Measurements from ENCODE around the gene CEP63. TPM values are rescaled to one million over a fixed set of nuclear protein-coding genes. Genes with fewer than 3 reads are reported as not detected.

Gene CEP63
- polyA plus RNA-seq, 3 donors: 11.1 to 18.8 (median 17.2) TPM

GRCh38 chr3:134617608-134618477 lies 132.0 kb downstream of the CEP63 start:
- Histone ChIP-seq H3K36me3 (replicated peaks in 1 of 2; ENCODE audit: control insufficient read depth in 1 of 2, insufficient read depth in 2 of 2, low read length in 2 of 2) (no peaks in the 10 kb centered on the region), H3K4me3 (replicated peaks in 1 of 3; ENCODE audit: low read depth in 2 of 3, low read length in 3 of 3) (no peak overlapping the region), H3K27me3 (ENCODE audit: control insufficient read depth in 2 of 2, insufficient read depth in 2 of 2, low read length in 2 of 2) (no peaks in the 10 kb centered on the region), H3K4me1 (ENCODE audit: control insufficient read depth in 1 of 2, insufficient read depth in 2 of 2, low read length in 2 of 2) (no peaks in the 10 kb centered on the region), H3K4me2 (replicated peaks; ENCODE audit: extremely low read depth, low read length, poor library complexity, severe bottlenecking) (no peak overlapping the region), H3K9ac (ENCODE audit: insufficient read depth, low read length, poor library complexity, severe bottlenecking) (no peak overlapping the region), H3K27ac (ENCODE audit: low read depth in 1 of 2, low read length in 2 of 2) (no peak overlapping the region), H3K9me3 (replicated peaks in 1 of 2; ENCODE audit: control insufficient read depth in 1 of 2, insufficient read depth in 1 of 2, low read length in 2 of 2) (no peaks in the 10 kb centered on the region), H4K20me1 (ENCODE audit: insufficient read depth, low read length) (no peaks in the 10 kb centered on the region), H2AFZ (ENCODE audit: insufficient read depth, low read depth, low read length, poor library complexity, severe bottlenecking) (no peak overlapping the region), H3K79me2 (ENCODE audit: insufficient read depth, low read length) (no peaks in the 10 kb centered on the region)
- no peak for DNase-seq
- Mint-ChIP-seq H3K4me1 (peaks cover 9% of the 10 kb centered on the region), H3K36me3 (no peaks in the 10 kb centered on the region), H3K27me3 (ENCODE audit: low read depth in 3 of 3) (no peaks in the 10 kb centered on the region), H3K27ac (peak overlapping the region in 1 of 7 donors; percentile 68), H3K4me3 (no peak overlapping the region), H3K9me3 (no peaks in the 10 kb centered on the region)
- no peak for TF ChIP-seq CTCF (IDR thresholded peaks at IDR 0.05)
- intact Hi-C loops (cut with micrococcal nuclease): no loop called here
- WGBS (ENCODE audit: insufficient coverage): 38% methylated on average over 6 of the region's 7 CpGs

GRCh38 chr3:134618478-134619300 lies 132.8 kb downstream of the CEP63 start:
- Histone ChIP-seq H2AFZ (ENCODE audit: insufficient read depth, low read depth, low read length, poor library complexity, severe bottlenecking) (no peak overlapping the region), H3K36me3 (replicated peaks in 1 of 2; ENCODE audit: control insufficient read depth in 1 of 2, insufficient read depth in 2 of 2, low read length in 2 of 2) (no peaks in the 10 kb centered on the region), H3K9me3 (replicated peaks in 1 of 2; ENCODE audit: control insufficient read depth in 1 of 2, insufficient read depth in 1 of 2, low read length in 2 of 2) (no peaks in the 10 kb centered on the region), H3K27me3 (ENCODE audit: control insufficient read depth in 2 of 2, insufficient read depth in 2 of 2, low read length in 2 of 2) (no peaks in the 10 kb centered on the region), H3K9ac (ENCODE audit: insufficient read depth, low read length, poor library complexity, severe bottlenecking) (no peak overlapping the region), H3K4me1 (ENCODE audit: control insufficient read depth in 1 of 2, insufficient read depth in 2 of 2, low read length in 2 of 2) (no peaks in the 10 kb centered on the region), H3K27ac (ENCODE audit: low read depth in 1 of 2, low read length in 2 of 2) (no peak overlapping the region), H4K20me1 (ENCODE audit: insufficient read depth, low read length) (no peaks in the 10 kb centered on the region), H3K4me2 (replicated peaks; ENCODE audit: extremely low read depth, low read length, poor library complexity, severe bottlenecking) (no peak overlapping the region), H3K4me3 (replicated peaks in 1 of 3; ENCODE audit: low read depth in 2 of 3, low read length in 3 of 3) (no peak overlapping the region), H3K79me2 (ENCODE audit: insufficient read depth, low read length) (no peaks in the 10 kb centered on the region)
- 100% methylated on average over 6 of the region's 13 CpGs for WGBS (ENCODE audit: insufficient coverage)
- no peak for TF ChIP-seq CTCF (IDR thresholded peaks at IDR 0.05)
- no peaks in the 10 kb centered on the region for H3K36me3 Mint-ChIP-seq
- no peak overlapping the region for H3K27ac Mint-ChIP-seq
- DNase-seq: no peak
- H3K4me3 Mint-ChIP-seq: no peak overlapping the region
- intact Hi-C loops (cut with micrococcal nuclease): no loop called here
- H3K27me3 Mint-ChIP-seq (ENCODE audit: low read depth in 3 of 3): no peaks in the 10 kb centered on the region
- no peaks in the 10 kb centered on the region for H3K9me3 Mint-ChIP-seq
- H3K4me1 Mint-ChIP-seq: peaks cover 9% of the 10 kb centered on the region
